HG02973 (cell line): Measurements from ENCODE around the gene SHC2.
"Not testable (repeated sequence)": the region's sequence is repeated elsewhere in the genome, so short reads cannot be mapped to it uniquely, and the experiment has no call there.

ENCODE experiments used
- ATAC-seq: cut with Tn5 transposase; IDR thresholded peaks from one replicate; pipeline ENCODE4 v1.9.1; 2021; ENCODE audit warnings: moderate library complexity; ENCODE audit not compliant: unreplicated experiment

Gene SHC2

DNA sequence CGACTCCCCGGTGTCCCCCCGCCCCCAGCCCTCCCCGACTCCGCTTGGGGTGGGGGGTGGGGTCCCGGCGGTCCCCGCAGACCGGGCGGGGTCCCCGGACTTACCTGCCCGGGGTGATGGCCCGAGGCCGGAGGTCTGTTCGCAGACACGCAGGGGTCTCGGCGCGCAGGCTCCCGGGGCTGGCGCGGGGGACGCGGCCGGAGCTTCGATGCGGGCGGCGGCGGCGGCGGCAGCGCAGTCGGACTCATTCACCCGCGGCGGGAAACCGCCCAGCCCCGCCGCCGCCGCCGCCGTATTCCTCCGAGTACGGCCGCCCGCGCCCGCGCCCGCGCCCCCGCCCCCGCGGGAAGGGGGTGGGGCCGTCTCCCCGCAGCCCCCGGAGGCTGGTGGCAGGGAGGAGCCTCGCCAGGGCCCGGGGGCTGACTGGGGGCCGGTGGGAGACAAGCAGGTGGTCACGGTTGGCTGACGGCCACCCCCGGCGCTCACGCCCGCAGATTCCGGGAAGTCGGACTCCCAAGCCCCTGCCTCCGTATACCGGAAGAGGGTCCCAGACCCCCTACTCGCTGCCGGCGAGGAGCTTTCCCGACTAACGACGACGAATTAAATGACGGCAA, 51.8 kb downstream of the SHC2 start, which contains the start of gene C2CD4C:
C2CD4C (minus strand) TSS at position 246 of the 614 bp plus-strand sequence. CDS start 786 bp downstream, outside the sequence.
- no peak for ATAC-seq

DNA sequence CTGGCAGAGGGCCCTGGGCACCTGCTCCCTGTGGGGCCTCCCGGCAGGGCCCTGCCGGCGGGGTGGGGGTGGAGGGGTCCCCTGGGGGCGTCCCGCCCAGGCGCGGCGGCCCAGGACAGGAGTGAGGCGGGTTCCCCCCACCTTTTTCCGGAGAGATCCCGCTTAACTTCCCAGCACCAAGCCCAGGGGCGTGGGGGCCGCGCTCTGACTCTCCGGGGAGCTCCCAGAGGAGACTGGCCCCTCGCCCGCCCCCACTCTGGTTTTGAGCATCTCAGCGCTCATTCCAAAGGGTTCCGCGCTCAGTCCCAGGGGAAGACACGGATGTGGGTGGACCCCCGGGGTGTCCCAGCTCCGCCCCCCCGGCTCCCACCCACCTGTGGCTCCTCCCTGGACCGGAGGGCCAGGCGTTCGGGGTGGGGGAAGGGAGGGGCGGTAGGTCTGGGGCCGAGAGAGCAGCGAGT, 52.4 kb downstream of the SHC2 start:
- ATAC-seq = no peak

DNA sequence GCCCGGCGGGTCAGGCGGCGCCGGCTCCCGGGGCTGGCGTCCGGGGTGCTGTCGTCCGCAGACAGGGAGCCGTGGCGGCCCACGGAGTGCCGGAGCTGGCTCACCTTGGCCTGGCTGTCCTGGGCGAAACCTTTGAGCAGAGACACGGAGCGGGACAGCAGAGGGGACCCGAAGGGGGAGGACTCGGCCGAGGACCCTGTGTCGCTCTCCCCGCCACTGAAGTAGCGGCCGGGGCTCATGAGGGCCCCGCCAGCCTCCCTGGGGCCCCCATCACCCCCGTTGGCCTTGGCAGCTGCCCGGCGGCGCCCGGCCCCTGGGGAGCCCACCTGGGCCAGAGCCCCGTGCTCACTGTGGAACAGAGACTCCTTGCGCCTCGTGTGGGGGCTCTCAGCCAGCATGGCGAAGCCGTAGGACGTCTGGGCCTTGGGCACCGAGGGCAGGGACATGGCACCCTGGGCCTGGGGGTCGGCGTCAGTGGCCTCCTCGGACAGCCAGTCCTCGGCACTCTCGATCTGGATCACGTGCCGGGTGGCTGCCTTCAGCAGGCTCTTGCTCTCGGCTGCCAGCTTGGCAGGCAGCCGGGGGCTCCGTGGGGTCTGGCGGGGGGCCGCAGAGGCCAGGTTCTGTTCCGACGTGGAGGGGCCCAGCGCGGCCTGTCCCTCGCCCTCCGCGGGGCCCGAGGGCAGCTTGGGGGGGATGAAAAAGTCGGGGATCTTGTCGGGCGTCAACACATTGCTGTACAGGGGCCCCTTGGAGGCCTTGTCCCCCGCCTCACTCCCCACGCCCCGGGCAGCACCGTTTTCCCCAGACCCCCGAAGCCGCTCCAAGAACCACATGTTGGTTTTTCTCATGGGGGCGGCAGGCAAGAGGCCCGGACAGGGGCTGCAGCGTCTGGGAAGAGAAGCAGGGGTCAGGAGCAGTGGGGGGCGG, 53.1 kb downstream of the SHC2 start:
- no peak for ATAC-seq

DNA sequence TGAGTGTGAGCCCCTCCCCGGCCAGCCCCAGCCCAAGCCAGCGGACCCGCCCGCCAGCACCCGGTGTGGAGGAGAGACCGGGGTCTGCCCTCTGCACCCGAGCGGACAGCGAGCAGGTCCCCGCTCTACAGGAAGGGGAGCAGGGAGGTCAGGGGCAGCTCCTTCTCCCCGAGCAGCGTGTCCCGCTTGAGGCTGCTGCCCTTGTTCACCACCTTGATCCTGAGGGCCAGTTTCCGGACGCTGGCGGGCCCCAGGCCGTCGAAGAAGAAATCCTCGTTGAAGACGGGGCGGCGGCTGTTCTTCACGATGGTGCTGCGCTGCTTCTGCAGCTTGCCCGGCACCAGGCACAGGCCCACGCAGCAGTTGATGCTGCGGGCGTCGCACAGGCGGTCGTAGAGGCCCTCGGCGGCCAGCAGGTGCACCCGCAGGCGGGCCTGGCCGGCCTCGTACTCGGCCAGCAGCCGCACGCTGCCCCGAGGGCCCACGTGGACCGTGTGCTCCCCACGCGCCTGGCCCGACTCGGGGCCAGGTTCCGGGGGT, 53.8 kb downstream of the SHC2 start:
- no peak for ATAC-seq

DNA sequence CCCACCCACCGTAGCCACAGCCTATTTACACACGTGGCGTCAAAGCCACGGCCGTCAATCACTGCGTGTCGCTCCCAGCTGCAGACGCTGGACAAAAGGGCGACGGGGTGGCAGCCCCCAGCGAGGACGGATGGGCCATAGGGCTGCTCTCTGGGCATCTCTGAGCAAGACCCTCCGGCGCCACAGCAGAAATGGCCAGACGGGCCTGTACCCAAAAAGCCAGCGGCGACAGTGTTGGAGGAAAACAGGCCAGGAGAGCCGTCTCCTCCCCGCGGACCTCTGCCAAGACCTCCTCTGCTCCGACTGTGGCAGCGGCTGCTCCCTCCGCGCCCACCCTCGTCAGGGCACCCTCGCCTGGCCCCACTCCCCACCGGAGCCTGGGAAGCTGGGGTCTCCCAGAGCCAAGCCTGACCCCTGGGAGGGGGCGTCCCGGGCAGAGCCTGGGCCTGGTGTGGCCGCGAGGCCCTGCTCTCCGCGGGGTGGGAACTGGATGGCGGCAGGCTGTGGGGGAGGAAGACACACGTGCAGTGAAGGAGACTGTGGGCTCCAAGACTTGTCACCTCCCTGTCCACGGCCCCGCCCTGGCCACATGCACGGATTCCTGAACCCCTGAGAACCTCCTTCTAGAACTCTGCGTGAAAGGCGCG, 54.6 kb downstream of the SHC2 start:
- no peak for ATAC-seq

DNA sequence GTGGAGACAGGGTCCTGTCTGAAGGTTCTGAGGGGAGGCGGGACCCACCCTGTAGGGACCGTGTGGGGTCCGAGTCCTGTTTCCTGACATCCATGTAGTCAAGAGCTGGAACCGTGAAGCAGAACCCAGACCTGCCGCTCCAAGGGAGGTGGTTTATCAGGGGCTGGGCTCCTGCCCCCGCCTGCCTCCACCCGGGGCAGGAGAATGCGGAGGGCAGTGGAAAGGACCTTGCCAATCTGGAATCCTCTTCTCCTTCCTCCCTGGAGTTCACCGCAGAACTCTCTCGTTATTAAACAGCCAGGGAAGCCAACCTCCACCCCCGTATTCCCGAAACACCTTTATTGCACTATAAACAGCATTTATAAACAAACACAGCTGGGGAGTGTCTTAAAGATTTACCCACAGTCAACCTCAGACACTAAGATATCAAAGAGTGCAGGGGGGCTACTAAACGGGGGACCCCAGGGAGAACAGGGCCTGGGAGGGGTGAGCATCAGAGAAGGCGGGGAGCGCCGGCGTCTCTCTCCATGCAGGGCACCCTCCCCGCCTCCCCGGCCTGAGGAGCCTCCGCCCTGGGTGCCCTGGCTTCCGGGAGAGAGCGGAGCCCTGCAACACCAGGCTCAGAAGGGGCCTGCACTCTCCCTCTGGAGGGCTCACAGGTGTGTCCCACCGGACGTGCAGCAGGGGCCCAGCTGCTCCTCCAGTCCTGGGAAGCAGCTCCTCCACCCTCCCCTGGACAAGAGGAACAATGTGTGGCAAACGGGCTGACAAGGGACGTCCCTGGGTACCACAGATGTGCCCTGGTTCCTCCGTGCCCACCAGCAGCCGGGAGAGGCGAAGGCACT, 55.5 kb downstream of the SHC2 start:
- no peak for ATAC-seq

DNA sequence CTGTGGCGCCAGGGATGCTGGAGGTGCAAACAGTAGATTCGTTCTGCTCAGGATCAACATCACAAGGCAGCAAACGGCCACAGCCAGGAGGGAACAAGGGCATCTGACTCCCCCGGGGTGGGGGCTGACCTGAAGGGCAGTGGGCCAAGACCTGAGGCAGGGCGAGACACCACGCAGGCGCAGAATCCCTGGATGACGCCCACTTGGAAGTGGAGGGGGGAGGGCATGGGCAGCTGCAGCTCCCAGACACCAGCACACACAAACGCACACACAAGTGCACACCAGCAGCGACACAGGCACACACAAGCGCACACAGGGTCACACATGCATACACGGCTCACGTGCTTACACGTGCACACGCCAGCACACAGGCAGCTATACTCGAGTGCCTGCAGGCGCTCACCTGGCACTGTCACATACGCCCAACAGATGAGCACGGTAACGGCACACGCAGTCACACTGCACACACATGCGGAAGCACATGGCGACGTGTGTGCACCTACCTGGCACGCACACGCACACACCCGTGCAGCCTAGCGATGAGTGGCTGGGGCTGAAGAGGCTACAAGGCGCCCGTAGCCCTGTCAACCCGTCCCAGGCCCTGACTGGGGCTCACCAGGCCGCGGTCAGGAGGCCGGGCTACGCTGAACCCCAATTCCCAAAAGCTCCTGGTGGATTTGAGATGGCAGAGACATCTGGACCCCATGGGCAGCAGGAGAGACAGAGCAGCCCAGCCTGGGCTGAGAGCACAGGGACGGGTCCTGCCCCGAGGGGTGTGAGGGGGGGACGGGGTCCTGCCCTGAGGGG, 57.4 kb downstream of the SHC2 start:
- ATAC-seq = no peak

DNA sequence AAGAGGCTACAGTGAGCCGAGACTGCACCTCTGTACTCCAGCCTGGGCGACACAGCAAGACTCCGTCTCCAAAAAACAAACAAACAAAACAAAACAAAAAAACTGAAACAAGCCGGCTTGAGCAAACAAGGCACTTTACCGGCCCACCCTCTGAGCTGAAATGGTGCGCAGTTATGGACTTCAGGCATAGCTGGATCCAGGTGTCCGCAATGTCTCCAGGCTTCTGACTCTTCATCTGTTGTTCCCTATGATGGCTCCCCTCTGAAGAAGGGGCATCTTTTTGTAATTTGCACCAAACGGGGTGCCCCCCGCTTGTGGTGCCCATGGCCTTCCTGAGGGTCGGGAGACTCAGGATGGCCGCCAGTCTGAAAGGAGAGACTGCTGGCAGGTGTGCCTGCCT, 58.0 kb downstream of the SHC2 start:
- no peak for ATAC-seq

DNA sequence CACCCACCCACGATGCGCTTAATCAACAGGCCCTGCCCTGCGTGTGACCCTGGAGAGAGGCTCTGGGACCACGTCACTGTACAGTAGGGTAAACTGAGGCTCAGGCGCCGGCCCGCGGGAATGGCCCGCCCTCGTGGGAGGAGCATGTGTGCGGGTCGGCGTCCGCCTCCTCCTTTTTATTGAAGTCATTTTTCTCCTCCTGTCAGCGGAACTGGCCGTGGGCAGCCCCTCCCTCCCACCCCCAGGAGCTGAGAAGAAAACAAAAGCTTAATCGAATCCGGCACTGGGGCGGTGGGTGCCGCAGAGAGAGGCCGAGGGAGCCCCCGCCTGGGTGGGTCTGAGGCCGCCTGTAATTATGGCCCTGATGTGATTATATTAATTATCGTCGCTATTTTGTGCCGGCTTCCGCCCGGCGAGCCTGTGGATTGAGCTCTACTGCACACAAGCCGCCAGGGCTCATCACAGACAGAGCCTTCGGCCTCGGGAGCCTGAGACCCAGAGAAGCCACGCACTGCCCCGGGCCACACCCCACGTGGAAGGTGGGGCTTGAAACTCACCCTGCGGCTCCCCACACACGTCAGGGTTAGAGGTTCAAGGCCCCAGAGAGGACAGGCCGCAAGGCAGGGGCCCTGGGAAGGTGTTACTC, 58.8 kb downstream of the SHC2 start:
- no peak for ATAC-seq

DNA sequence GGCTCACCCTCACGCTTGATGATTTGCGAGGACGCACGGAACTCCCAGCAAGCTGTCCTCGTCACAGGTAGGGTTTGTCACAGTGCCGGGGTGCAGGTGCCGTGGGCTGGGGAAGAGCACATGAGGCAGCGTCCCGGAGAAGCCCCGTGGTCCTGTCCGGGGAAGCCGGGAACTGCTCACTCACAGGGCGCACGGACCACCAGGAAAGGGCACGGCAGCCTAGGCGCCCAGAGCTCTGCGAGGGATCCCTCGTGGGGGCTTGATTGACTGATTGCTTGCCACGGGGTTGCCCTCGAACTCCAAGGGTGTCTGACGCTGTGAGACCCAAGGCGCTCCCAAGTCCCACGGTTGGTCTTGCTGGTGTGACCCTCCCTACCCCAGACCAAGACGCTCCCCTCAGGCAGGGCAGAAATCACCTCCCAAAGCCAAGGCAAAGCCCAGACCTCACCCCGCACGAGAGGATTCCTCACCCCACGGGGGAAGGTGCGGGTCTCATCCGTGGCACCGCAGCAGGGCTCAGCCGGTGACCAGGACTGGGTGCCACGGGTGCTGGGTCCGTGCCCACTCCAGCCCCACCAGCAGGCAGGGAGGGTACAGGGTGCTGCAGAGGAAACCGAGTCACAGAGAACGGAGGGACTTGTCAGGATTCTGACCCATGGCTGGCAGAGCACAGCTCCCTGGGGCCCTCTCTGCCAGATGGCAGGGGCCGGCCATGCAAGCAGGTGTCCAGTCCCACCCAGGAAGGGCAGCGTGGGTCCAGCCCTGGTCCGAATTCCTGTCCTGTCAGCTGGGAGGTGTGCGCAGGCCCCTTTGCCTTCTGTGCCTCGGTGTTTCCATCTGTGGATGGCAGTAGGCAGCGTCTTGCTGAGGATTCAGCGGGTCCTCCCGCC, 59.6 kb downstream of the SHC2 start:
- ATAC-seq = no peak

DNA sequence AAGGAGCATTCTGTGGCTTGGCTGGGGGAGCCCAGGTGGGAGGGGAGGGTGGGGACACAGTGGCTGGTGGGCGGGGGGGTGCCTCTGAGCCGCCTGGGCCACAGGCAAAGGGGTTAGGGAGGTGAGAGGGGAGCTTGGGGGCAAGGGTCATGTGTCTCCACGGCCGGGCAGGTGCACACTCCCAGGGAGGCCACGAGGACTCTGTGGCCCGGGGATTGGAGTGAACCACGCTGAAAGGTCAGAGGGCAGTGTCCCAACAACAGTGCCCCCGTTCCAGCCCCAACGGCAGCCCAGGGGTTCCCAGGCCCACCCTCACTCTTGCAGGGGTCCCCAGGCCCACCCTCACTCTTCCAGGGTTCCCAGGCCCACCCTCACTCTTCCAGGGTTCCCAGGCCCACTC, 61.5 kb downstream of the SHC2 start:
- no peak for ATAC-seq

DNA sequence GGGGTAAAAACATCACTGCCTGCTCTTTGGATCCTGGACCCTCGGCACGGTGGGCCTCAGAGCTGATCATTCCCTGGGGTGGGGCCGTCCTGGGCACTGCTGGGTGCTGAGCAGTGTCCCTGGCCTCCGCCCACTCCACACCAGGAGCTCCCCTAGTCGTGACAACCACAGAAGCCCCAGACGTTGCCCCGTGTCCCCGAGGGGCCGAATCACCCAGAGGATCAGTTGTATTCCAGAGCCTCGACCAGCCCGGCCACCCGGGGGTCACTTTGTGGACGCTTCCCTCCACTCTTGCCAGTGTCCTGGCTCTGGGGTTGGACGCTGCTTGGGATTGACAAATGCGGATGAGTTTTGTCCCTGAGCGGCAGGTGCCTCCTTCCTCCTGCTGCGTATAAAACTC, 62.1 kb downstream of the SHC2 start:
- no peak for ATAC-seq

DNA sequence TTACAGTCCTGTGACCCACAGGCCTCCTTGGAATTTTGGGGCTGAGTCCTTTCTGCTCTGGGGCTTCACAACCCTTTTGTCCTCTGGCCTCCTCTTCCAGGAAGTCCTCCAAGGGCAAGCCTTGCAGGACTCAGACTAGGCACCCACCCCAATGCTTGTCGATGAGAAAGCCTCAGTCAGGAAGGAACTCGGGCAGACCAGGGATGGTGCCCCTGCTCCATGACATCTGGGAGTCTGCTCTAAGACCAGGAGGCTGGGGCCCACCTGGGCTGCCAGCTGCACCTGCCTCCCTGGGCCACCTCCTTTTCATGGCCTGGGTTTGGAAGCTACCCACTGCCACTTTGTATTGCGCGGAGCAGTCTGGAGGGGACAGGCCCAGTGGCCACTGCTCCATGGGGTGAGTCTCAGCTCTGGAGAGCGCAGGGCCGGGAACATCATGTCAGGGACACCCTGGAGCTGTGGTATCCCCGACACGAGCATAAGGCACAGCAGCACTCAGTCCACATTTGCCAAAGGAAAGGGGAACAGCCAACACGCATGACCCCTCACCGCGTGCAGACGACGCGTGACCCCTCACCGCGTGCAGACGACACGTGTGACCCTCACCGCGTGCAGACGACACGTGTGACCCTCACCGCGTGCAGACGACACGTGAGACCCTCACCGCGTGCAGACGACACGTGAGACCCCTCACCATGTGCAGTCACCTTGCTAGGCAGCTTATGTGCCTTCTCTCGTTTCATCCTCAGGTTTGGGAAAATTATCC, 62.7 kb downstream of the SHC2 start:
- no peak for ATAC-seq

DNA sequence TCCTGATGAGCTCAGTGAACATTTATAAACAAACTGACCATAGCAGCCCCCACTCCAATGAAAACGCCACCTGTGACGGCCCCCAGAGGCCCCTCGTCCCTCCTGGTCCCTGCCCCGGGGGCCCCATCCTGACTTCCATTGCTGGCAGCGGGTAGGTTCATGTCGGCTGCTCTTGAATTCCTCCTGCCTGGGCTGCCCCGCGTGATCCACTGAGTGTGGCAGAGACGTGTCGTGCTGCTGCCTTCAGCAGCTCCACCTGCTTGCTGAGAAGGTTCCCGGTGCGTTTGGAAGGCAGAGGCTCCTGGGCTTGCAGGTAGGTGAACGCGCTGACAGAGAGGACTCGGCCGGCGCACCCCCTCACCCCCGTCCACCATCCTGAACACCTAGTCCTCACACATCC, 63.5 kb downstream of the SHC2 start:
- ATAC-seq = no peak

DNA sequence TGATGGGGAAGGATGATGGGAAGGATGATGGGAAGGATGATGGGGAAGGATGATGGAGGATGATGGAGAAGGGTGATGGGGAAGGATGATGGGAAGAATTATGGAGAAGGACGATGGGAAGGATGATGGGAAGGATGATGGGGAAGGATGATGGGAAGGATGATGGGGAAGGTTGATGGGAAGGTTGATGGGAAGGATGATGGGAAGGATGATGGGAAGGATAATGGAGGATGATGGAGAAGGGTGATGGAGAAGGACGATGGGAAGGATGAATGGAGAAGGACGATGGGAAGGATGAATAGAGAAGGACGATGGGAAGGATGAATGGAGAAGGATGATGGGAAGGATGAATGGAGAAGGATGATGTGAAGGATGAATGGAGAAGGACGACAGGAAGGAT, 65.4 kb downstream of the SHC2 start:
- no peak for ATAC-seq

DNA sequence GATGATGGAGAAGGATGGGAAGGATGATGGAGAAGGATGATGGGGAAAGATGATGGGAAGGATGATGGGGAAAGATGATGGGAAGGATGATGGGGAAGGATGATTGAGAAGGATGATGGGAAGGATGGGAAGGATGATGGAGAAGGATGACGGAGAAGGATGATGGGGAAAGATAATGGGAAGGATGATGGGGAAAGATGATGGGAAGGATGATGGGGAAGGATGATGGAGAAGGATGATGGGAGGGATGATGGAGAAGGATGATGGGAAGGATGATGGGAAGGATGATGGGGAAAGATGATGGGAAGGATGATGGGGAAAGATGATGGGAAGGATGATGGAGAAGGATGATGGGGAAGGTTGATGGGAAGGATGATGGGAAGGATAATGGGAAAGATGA, 66.0 kb downstream of the SHC2 start:
- not testable (repeated sequence) for ATAC-seq

DNA sequence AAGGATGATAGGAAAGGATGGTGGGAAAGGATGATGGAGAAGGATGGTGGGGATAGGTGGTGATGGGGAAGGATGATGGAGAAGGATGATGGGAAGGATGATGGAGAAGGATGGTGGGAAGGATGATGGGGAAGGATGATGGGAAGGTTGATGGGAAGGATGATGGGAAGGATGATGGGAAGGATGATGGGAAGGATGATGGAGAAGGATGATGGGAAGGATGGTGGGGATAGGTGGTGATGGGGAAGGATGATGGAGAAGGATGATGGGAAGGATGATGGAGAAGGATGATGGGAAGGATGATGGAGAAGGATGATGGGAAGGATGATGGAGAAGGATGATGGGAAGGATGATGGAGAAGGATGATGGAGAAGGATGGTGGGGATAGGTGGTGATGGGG, 67.3 kb downstream of the SHC2 start:
- not testable (repeated sequence) for ATAC-seq
